Naive thymus-derived CD8-positive, alpha-beta T cell (primary cell): ENCODE results near the gene LYAR. TPM values are rescaled to one million over a fixed set of nuclear protein-coding genes. Genes with fewer than 3 reads are reported as not detected.

Experiments
- ATAC-seq, 2 donors: fragments of 150-1000 bp; cut with Tn5 transposase in 1 of 2; sonication (Bioruptor Pico), chemical (Tn5 transposase) in 1 of 2; 1 replicate in 1 of 2; 2 replicates in 1 of 2; pipeline ENCODE4 v1.10.0; 2021; ENCODE audit warnings: mild to moderate bottlenecking in 2 of 2, moderate library complexity in 2 of 2
- POLR2A ChIA-PET: fragments of 350-600 bp; sonication (Branson Sonifier 250); formaldehyde crosslinking; loops from one replicate; lab custom pipeline; 2021; ENCODE audit warnings: antibody characterized with exemption; lab: Charles Lee
- DNase-seq, 10 donors: peaks; one replicate each; pipeline versions ENCODE4 v3.0.0 to v3.0.0-alpha.2; 2020 to 2022
- H3K27ac Mint-ChIP-seq, 10 donors: one replicate each; pipeline ENCODE4 v1.8.0; 2020 to 2022; ENCODE audit warnings: mild to moderate bottlenecking in 10 of 10, mixed read lengths in 10 of 10, moderate library complexity in 4 of 10, inconsistent platforms in 1 of 10
- H3K27me3 Mint-ChIP-seq, 5 donors: one replicate each; pipeline ENCODE4 v1.8.0; 2021 to 2022; ENCODE audit warnings: mixed read lengths in 5 of 5
- H3K36me3 Mint-ChIP-seq, 3 donors: one replicate each; pipeline ENCODE4 v1.8.0; 2020 to 2022; ENCODE audit warnings: mixed read lengths in 3 of 3, mild to moderate bottlenecking in 2 of 3, inconsistent platforms in 1 of 3
- H3K4me1 Mint-ChIP-seq, 4 donors: one replicate each; pipeline ENCODE4 v1.8.0; 2021 to 2022; ENCODE audit warnings: mixed read lengths in 4 of 4
- H3K4me3 Mint-ChIP-seq, 10 donors: one replicate each; pipeline ENCODE4 v1.8.0; 2020 to 2022; ENCODE audit warnings: mild to moderate bottlenecking in 10 of 10, mixed read lengths in 10 of 10, moderate library complexity in 6 of 10, inconsistent platforms in 1 of 10
- H3K9me3 Mint-ChIP-seq, 9 donors: one replicate each; pipeline ENCODE4 v1.8.0; 2020 to 2022; ENCODE audit warnings: mixed read lengths in 9 of 9, mild to moderate bottlenecking in 3 of 9, inconsistent platforms in 1 of 9, moderate library complexity in 1 of 9
- polyA plus RNA-seq, 3 donors: library from polyadenylated mRNA; unstranded; fragments of 300-500 nt; fragmentation: Illumina TruSeq; gene quantifications; one replicate each; pipeline ENCODE4 v1.2.3, GENCODE V29; 2021
- total RNA-seq, 8 experiments: library from RNA in 2 of 8; stranded (reverse) in 2 of 8; gene quantifications; one replicate each; pipeline ENCODE4 v1.2.3 and lab custom pipeline; 2021 to 2026

LYAR gene
- total and polyA plus RNA-seq, 5 experiments from 2014 or later, result 32.2 to 65.8 (median 35.7) TPM

GRCh38 chr4:4327652-4328121, 37.7 kb upstream of the LYAR start:
- DNase-seq (no peak), ATAC-seq (no peak)
- H3K4me1 Mint-ChIP-seq, result peaks cover 0 to 5% (median 3%) of the 10 kb centered on the region in 4 donors
- peak overlapping the region in 1 of 10 donors; percentile 24 for H3K27ac Mint-ChIP-seq
- POLR2A ChIA-PET, result interaction anchor here (0.5 to 0.9 kb wide), 2 partner anchors 29 to 37 kb away, joined by 3 read pairs; partner anchors contain the start of genes LYAR and ZBTB49
- peaks cover 0 to 2% (median 0%) of the 10 kb centered on the region in 9 donors for H3K9me3 Mint-ChIP-seq
- H3K4me3 Mint-ChIP-seq, result no peak overlapping the region
- no peaks in the 10 kb centered on the region for H3K27me3 Mint-ChIP-seq
- H3K36me3 Mint-ChIP-seq, result peaks cover 0 to 7% (median under 1%) of the 10 kb centered on the region in 3 donors

GRCh38 chr4:4326166-4326565, 36.2 kb upstream of the LYAR start:
- Mint-ChIP-seq H3K4me1 (peaks cover 0 to 7% (median 2%) of the 10 kb centered on the region in 4 donors), H3K9me3 (peaks cover 0 to 2% (median 0%) of the 10 kb centered on the region in 9 donors), H3K27me3 (no peaks in the 10 kb centered on the region), H3K36me3 (peaks cover 0 to 19% (median 10%) of the 10 kb centered on the region in 3 donors), H3K27ac (peak overlapping the region in 1 of 10 donors; percentile 47), H3K4me3 (no peak overlapping the region)
- POLR2A ChIA-PET, result no interaction called here
- DNase-seq (no peak), ATAC-seq (no peak)

GRCh38 chr4:4325321-4325720, 35.4 kb upstream of the LYAR start:
- POLR2A ChIA-PET, result no interaction called here
- Mint-ChIP-seq H3K27me3 (no peaks in the 10 kb centered on the region), H3K27ac (peak overlapping the region in 1 of 10 donors; percentile 47), H3K4me1 (peaks cover 0 to 7% (median 2%) of the 10 kb centered on the region in 4 donors), H3K4me3 (no peak overlapping the region), H3K36me3 (peaks cover 0 to 27% (median 18%) of the 10 kb centered on the region in 3 donors), H3K9me3 (peaks cover 0 to 2% (median 0%) of the 10 kb centered on the region in 9 donors)
- ATAC-seq, result no peak
- no peak for DNase-seq

DNA sequence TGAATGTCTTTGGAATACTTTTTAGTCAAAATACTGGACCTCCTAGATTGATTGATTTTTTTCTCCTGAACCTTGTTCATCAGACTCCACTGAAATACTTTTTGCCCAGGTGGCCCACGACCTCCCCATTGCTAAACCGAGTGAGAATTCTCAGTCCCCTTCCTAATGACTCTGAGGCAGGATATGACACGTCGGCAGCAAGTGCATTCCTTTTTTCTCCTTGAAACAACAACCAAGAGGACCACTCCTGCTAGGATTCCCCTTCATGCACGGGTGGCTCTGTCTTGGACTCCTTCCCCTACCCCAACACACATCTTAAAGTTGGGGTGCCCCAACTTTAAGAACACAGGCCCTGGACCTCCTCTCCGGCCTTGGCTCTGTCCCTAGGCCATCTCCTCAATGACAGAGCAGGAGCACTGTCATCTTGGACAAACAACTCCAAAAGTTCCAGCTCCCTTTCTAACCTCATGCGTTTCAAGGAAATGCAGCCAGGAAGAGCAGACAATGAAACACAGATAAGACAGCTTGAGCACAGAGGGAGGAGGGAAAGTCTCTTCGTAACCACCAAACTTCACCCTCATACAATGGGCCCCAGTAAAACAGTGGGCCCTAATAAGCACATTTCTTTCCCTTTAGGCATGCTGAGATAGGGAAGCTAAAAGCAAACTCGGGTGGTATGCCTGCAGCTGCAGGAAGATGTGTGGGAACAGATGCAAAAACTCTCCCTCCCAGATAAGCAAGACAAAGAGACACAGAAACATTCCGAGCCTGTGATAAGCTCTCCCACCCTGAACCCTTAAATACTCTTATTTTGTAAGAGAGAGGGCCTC, 34.0 kb upstream of the LYAR start:
- H3K9me3 Mint-ChIP-seq, result no peaks in the 10 kb centered on the region
- POLR2A ChIA-PET, result interaction anchor here (0.9 kb wide), 1 partner anchor 31 kb away, joined by 3 read pairs; no protein-coding TSS in a partner anchor
- ATAC-seq, result no peak
- peaks cover 0 to 37% (median 18%) of the 10 kb centered on the region in 3 donors for H3K36me3 Mint-ChIP-seq
- peaks cover 0 to 7% (median 2%) of the 10 kb centered on the region in 4 donors for H3K4me1 Mint-ChIP-seq
- H3K27ac Mint-ChIP-seq, result peak overlapping the region in 6 of 10 donors; percentile 1 to 88 (median 68)
- no peak for DNase-seq
- H3K4me3 Mint-ChIP-seq, result no peak overlapping the region
- H3K27me3 Mint-ChIP-seq, result no peaks in the 10 kb centered on the region

GRCh38 chr4:4321951-4322688, 32.2 kb upstream of the LYAR start:
- ATAC-seq (no peak), DNase-seq (no peak)
- H3K9me3 Mint-ChIP-seq, result no peaks in the 10 kb centered on the region
- H3K4me3 Mint-ChIP-seq, result no peak overlapping the region
- H3K36me3 Mint-ChIP-seq, result peaks cover 0 to 49% (median 20%) of the 10 kb centered on the region in 3 donors
- peak overlapping the region in 2 of 10 donors; percentile 27 to 53 for H3K27ac Mint-ChIP-seq
- POLR2A ChIA-PET, result interaction anchor here (0.6 kb wide), 1 partner anchor 18 kb away, joined by 3 read pairs; no protein-coding TSS in a partner anchor
- no peaks in the 10 kb centered on the region for H3K27me3 Mint-ChIP-seq
- H3K4me1 Mint-ChIP-seq, result peaks cover 0 to 7% (median 2%) of the 10 kb centered on the region in 4 donors

GRCh38 chr4:4320951-4321714, 31.2 kb upstream of the LYAR start:
- no peak overlapping the region for H3K4me3 Mint-ChIP-seq
- H3K27me3 Mint-ChIP-seq, result no peaks in the 10 kb centered on the region
- peaks cover 0 to 7% (median 2%) of the 10 kb centered on the region in 4 donors for H3K4me1 Mint-ChIP-seq
- H3K36me3 Mint-ChIP-seq, result peaks cover 0 to 59% (median 24%) of the 10 kb centered on the region in 3 donors
- H3K9me3 Mint-ChIP-seq, result no peaks in the 10 kb centered on the region
- peak overlapping the region in 2 of 10 donors; percentile 31 to 89 for H3K27ac Mint-ChIP-seq
- POLR2A ChIA-PET, result interaction anchor here (0.6 kb wide), 1 partner anchor 20 kb away, joined by 3 read pairs; no protein-coding TSS in a partner anchor
- DNase-seq, result no peak
- no peak for ATAC-seq

GRCh38 chr4:4320528-4320927, 30.6 kb upstream of the LYAR start:
- Mint-ChIP-seq H3K4me3 (no peak overlapping the region), H3K9me3 (no peaks in the 10 kb centered on the region), H3K4me1 (peaks cover 0 to 7% (median 2%) of the 10 kb centered on the region in 4 donors), H3K27ac (peak overlapping the region in 1 of 10 donors; percentile 31), H3K27me3 (no peaks in the 10 kb centered on the region), H3K36me3 (peaks cover 0 to 65% (median 26%) of the 10 kb centered on the region in 3 donors)
- DNase-seq (no peak), ATAC-seq (no peak)
- POLR2A ChIA-PET, result interaction anchor here (0.6 kb wide), 1 partner anchor 21 kb away, joined by 3 read pairs; no protein-coding TSS in a partner anchor

- DNase-seq, result no peak
- no peaks in the 10 kb centered on the region for H3K27me3 Mint-ChIP-seq
- no peaks in the 10 kb centered on the region for H3K9me3 Mint-ChIP-seq
- no peak for ATAC-seq
- H3K4me3 Mint-ChIP-seq, result no peak overlapping the region
- H3K27ac Mint-ChIP-seq, result no peak overlapping the region
- POLR2A ChIA-PET, result no interaction called here
- peaks cover 0 to 84% (median 25%) of the 10 kb centered on the region in 3 donors for H3K36me3 Mint-ChIP-seq
- H3K4me1 Mint-ChIP-seq, result peaks cover 0 to 3% (median 0%) of the 10 kb centered on the region in 4 donors
Measured at GRCh38 chr4:4317496-4318232, 27.7 kb upstream of the LYAR start.

GRCh38 chr4:4316150-4316495, 26.2 kb upstream of the LYAR start:
- H3K27ac Mint-ChIP-seq, result peak overlapping the region in 1 of 10 donors; percentile 41
- H3K4me3 Mint-ChIP-seq, result no peak overlapping the region
- ATAC-seq (no peak), DNase-seq (no peak)
- H3K27me3 Mint-ChIP-seq, result no peaks in the 10 kb centered on the region
- H3K4me1 Mint-ChIP-seq, result no peaks in the 10 kb centered on the region
- POLR2A ChIA-PET, result no interaction called here
- H3K36me3 Mint-ChIP-seq, result peaks cover 0 to 75% (median 15%) of the 10 kb centered on the region in 3 donors
- no peaks in the 10 kb centered on the region for H3K9me3 Mint-ChIP-seq

GRCh38 chr4:4315461-4316149, 25.7 kb upstream of the LYAR start:
- POLR2A ChIA-PET, result no interaction called here
- no peaks in the 10 kb centered on the region for H3K4me1 Mint-ChIP-seq
- ATAC-seq, result no peak
- H3K36me3 Mint-ChIP-seq, result peaks cover 0 to 70% (median 11%) of the 10 kb centered on the region in 3 donors
- H3K4me3 Mint-ChIP-seq, result no peak overlapping the region
- DNase-seq, result no peak
- H3K27ac Mint-ChIP-seq, result peak overlapping the region in 1 of 10 donors; percentile 41
- H3K27me3 Mint-ChIP-seq, result no peaks in the 10 kb centered on the region
- H3K9me3 Mint-ChIP-seq, result no peaks in the 10 kb centered on the region

GRCh38 chr4:4311193-4311592, 21.2 kb upstream of the LYAR start:
- Mint-ChIP-seq H3K27me3 (no peaks in the 10 kb centered on the region), H3K4me1 (peaks cover 0 to 3% (median under 1%) of the 10 kb centered on the region in 4 donors), H3K4me3 (no peak overlapping the region), H3K36me3 (peaks cover 0 to 69% (median 5%) of the 10 kb centered on the region in 3 donors), H3K9me3 (no peaks in the 10 kb centered on the region), H3K27ac (no peak overlapping the region)
- DNase-seq, result no peak
- POLR2A ChIA-PET, result no interaction called here
- ATAC-seq, result no peak
